LNCAP (cell line): Measurements from ENCODE around the gene PTDSS2.

Source experiments
- TF ChIP-seq, protein P1 (sequence below): fragments of 450-650 bp; IDR thresholded peaks from 2 replicates; pipeline ENCODE4 v1.5.1; 2017; ENCODE audit warnings: mild to moderate bottlenecking

PTDSS2 gene

DNA sequence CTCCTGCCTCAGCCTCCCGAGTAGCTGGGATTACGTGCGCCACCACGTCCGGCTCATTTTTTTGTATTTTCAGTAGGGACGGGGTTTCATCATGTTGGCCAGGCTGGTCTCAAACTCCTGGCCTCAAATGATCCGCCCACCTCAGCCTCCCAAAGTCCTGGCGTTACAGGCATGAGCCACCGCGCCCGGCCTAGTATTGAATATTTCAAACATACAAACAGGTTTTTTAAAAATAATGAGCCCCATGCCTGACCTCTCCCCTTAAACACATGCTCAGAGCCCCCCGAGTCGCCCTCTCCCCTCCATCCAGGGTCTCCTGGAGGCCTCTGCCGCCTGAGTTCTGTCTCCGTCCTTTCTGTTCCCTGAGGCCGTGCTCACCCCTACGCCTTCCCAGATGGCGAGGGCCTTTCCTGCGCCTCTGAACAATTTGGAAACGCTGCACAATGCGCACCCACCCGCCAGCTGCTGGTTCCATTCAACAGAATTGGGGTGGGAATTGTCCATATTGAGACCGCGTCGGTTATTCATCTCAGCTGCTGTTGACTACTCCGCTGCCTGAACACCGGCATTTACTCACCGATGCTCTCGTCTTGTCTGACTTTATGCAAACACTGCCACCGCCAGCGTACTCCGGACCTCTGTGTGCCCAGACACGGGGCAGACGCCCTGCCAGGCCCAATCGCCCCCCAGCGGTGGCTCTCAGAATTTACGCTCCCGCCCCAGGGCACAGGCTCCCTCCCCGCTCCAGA is 70.5 kb downstream of the PTDSS2 start:
- TF ChIP-seq, protein P1, sequence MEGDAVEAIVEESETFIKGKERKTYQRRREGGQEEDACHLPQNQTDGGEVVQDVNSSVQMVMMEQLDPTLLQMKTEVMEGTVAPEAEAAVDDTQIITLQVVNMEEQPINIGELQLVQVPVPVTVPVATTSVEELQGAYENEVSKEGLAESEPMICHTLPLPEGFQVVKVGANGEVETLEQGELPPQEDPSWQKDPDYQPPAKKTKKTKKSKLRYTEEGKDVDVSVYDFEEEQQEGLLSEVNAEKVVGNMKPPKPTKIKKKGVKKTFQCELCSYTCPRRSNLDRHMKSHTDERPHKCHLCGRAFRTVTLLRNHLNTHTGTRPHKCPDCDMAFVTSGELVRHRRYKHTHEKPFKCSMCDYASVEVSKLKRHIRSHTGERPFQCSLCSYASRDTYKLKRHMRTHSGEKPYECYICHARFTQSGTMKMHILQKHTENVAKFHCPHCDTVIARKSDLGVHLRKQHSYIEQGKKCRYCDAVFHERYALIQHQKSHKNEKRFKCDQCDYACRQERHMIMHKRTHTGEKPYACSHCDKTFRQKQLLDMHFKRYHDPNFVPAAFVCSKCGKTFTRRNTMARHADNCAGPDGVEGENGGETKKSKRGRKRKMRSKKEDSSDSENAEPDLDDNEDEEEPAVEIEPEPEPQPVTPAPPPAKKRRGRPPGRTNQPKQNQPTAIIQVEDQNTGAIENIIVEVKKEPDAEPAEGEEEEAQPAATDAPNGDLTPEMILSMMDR, result no peak

DNA sequence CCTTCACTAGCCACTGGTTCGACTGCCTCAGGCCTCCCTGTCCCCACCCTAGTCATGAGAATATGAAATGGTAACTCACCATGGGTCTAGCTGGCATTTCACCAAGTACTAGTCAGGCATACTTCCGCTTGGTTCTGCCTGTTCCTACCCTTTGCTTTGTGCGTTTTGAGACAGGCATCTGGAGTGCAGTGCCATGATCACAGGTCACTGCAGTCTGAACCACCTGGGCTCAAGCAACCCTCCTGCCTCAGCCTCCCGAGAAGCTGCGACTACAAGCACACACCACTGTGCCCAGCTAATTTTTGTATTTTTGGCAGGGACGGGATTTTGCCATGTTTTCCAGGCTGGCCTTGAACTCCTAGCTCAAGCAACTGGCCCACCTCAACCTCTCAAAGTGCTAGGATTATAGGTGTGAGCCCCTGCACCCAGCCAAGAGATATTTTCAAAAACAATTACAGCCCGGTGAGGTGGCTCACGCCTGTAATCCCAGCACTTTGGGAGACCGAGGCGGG is 71.2 kb downstream of the PTDSS2 start:
- TF ChIP-seq, protein P1, result no peak

- TF ChIP-seq, protein P1, result no peak
These were observed 76.1 kb downstream of the PTDSS2 start for GRCh38 chr11:526192-526591.

GRCh38 chr11:528166-528814 is 78.2 kb downstream of the PTDSS2 start:
- TF ChIP-seq, protein P1, result no peak

DNA sequence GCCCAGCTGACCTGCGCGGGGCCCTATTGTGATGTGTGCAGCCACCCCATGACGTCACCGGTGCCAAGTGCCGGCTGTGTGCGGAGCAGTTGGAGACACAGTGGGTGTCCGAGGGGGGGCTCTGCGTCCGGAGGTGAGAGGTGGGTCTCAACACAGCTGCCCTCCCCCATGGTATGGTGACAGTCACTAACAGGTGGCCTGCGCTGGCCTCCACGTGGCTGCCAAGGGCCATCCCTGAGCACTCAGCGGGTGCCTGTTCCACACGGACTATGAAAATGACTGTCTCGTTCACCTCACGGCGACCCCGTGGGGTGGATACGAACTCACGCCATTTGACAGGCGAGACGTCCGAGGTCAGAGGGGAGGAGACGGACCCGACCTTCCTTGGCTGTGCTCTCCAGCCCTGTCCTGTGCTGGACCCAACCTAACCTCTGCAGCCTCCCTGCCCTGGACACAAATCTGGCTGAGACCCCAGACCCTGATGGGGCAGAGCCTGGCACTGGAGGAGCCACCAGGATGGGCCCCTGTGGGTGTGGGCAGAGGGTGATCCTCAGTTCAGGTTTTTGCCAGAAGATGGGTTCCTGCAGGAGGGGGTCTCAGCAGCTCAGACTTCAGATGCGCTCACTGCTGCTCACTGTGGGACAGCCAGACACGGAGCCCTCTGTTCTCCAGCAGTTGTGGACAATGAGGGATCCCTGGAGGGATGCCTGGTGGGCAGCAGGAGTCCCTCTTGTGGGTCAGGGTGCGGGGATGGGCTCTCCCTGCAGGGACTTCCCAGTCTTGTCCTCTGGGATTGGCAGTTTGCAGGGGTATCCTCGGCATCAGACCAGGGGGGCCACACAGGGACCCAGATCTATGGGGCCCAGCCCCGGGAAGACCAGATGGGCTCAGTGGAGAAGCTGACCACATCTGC is 79.0 kb downstream of the PTDSS2 start:
- TF ChIP-seq, protein P1, result no peak

DNA sequence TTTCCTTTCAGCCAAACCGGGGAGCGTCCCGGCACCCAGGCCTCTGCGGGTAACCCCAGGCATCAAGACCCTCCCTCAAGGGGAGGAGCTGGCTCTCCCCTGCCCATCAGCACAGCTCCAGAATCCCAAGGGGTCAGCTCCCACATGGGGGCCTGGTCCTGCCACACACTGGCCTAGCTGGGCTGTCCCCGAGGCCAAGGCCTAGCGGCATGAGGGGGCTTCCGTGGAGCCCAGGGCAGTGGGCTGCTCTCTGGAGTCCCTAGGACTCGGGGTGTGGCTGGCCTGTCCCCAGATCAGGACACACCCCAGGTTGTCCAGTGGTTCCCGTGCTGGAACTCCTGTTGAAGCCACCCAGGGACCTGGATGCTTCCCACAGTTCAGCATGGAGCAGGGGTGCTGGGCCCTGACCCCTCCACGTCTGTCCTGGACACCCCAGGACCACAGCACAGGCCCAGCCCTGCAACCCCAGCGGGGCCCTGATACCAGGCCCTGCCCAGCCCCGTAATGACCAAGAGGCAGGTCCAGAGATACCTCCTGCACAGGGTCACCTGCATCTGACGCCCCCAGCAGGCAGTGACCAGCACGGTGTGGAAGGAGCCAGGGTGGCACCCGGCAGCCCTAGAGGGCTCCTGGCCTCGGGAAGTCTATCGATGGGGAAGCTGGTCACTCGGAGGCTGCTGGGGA is 79.8 kb downstream of the PTDSS2 start:
- TF ChIP-seq, protein P1, result no peak
